Ectodermal cell (in vitro differentiated cells): ENCODE data around the gene BAK1.

Source experiments
- H3K27ac ChIP-seq: 2 replicates; pipeline ENCODE4 v1.7.0; 2013; ENCODE audit warnings: mild to moderate bottlenecking, low read depth, low read length; ENCODE audit not compliant: insufficient read depth, poor library complexity, severe bottlenecking
- H3K27me3 ChIP-seq: 2 replicates; pipeline ENCODE4 v1.7.0; 2013; ENCODE audit warnings: mild to moderate bottlenecking, low read length; ENCODE audit not compliant: insufficient read depth, control insufficient read depth, poor library complexity, severe bottlenecking
- H3K36me3 ChIP-seq: one replicate; pipeline ENCODE4 v1.7.0; 2013; ENCODE audit warnings: low read length; ENCODE audit not compliant: control insufficient read depth, insufficient read depth
- H3K4me1 ChIP-seq: one replicate; pipeline ENCODE4 v1.7.0; 2013; ENCODE audit warnings: low read length; ENCODE audit not compliant: control insufficient read depth, insufficient read depth
- H3K4me3 ChIP-seq: 2 replicates; pipeline ENCODE4 v1.7.0; 2013; ENCODE audit warnings: low read depth, low read length, control low read depth; ENCODE audit not compliant: insufficient read depth
- H3K9me3 ChIP-seq: 2 replicates; pipeline ENCODE4 v1.7.0; 2013; ENCODE audit warnings: mild to moderate bottlenecking, low read length, moderate library complexity; ENCODE audit not compliant: control insufficient read depth
- whole genome bisulfite sequencing, 2 experiments: methylation state at CpG; one replicate each; pipeline ENCODE4 v1.1.7; 2013; ENCODE audit warnings: missing lambda C conversion rate in 2 of 2; 5-methylcytosine and 5-hydroxymethylcytosine counted together

The BAK1 gene

GRCh38 chr6:33620158-33620855 lies 40.2 kb upstream of the BAK1 start:
- Histone ChIP-seq H3K27ac (no peak overlapping the region), H3K36me3 (no peaks in the 10 kb centered on the region), H3K4me1 (peaks cover 21% of the 10 kb centered on the region), H3K4me3 (peak overlapping the region; percentile 42), H3K27me3 (peaks cover 46% of the 10 kb centered on the region), H3K9me3 (no peaks in the 10 kb centered on the region)
- WGBS, 2 experiments = 0% methylated on average over 28 to 29 of the region's 29 CpGs

GRCh38 chr6:33619166-33619840 lies 39.2 kb upstream of the BAK1 start:
- Histone ChIP-seq H3K4me3 (no peak overlapping the region), H3K27ac (no peak overlapping the region), H3K36me3 (no peaks in the 10 kb centered on the region), H3K9me3 (no peaks in the 10 kb centered on the region), H3K27me3 (peaks cover 46% of the 10 kb centered on the region), H3K4me1 (peaks cover 21% of the 10 kb centered on the region)
- WGBS, 2 experiments = 61 to 64% methylated on average over 5 of the region's 5 CpGs

GRCh38 chr6:33616913-33617312 lies 36.8 kb upstream of the BAK1 start:
- no peaks in the 10 kb centered on the region for H3K9me3 ChIP-seq
- 95 to 100% methylated on average over 3 of the region's 4 CpGs for WGBS, 2 experiments
- H3K27ac ChIP-seq = no peak overlapping the region
- no peaks in the 10 kb centered on the region for H3K36me3 ChIP-seq
- H3K4me1 ChIP-seq = peaks cover 16% of the 10 kb centered on the region
- peaks cover 35% of the 10 kb centered on the region for H3K27me3 ChIP-seq
- H3K4me3 ChIP-seq = no peak overlapping the region

- H3K9me3 ChIP-seq = no peaks in the 10 kb centered on the region
- no peaks in the 10 kb centered on the region for H3K36me3 ChIP-seq
- peaks cover 27% of the 10 kb centered on the region for H3K27me3 ChIP-seq
- H3K27ac ChIP-seq = no peak overlapping the region
- no peak overlapping the region for H3K4me3 ChIP-seq
- WGBS, 2 experiments = 84 to 93% methylated on average over 2 of the region's 2 CpGs
- H3K4me1 ChIP-seq = peaks cover 16% of the 10 kb centered on the region
Measured at GRCh38 chr6:33616113-33616512, 36.0 kb upstream of the BAK1 start.

DNA sequence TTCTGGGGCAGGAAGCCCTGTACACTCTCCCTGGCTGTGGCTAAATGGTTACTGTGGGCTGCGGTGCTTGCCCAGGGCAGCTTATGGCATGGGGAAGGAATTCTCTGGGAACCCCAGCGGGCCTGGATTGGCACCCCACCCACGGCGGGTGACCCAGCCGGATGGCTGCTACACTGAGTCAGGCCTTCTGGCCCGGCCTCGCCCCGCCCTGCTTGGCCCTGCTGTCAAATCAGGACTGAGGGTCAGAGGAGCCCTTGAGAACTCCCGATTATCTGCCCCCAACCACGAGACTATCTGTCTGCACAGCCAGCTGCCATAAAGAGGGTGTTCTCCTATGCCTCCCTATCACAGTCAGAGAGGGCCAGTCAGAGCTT lies 33.7 kb upstream of the BAK1 start:
- H3K36me3 ChIP-seq = no peaks in the 10 kb centered on the region
- no peak overlapping the region for H3K4me3 ChIP-seq
- H3K4me1 ChIP-seq = peaks cover 28% of the 10 kb centered on the region
- WGBS, 2 experiments = 88 to 91% methylated on average over 10 of the region's 10 CpGs
- H3K27ac ChIP-seq = no peak overlapping the region
- peaks cover 3% of the 10 kb centered on the region for H3K27me3 ChIP-seq
- H3K9me3 ChIP-seq = no peaks in the 10 kb centered on the region

- Histone ChIP-seq H3K27ac (no peak overlapping the region), H3K4me1 (peaks cover 28% of the 10 kb centered on the region), H3K27me3 (no peaks in the 10 kb centered on the region), H3K4me3 (no peak overlapping the region), H3K36me3 (no peaks in the 10 kb centered on the region), H3K9me3 (no peaks in the 10 kb centered on the region)
- WGBS, 2 experiments = 85% methylated on average over 8 of the region's 8 CpGs
Measured at GRCh38 chr6:33613146-33613794, 33.2 kb upstream of the BAK1 start.

DNA sequence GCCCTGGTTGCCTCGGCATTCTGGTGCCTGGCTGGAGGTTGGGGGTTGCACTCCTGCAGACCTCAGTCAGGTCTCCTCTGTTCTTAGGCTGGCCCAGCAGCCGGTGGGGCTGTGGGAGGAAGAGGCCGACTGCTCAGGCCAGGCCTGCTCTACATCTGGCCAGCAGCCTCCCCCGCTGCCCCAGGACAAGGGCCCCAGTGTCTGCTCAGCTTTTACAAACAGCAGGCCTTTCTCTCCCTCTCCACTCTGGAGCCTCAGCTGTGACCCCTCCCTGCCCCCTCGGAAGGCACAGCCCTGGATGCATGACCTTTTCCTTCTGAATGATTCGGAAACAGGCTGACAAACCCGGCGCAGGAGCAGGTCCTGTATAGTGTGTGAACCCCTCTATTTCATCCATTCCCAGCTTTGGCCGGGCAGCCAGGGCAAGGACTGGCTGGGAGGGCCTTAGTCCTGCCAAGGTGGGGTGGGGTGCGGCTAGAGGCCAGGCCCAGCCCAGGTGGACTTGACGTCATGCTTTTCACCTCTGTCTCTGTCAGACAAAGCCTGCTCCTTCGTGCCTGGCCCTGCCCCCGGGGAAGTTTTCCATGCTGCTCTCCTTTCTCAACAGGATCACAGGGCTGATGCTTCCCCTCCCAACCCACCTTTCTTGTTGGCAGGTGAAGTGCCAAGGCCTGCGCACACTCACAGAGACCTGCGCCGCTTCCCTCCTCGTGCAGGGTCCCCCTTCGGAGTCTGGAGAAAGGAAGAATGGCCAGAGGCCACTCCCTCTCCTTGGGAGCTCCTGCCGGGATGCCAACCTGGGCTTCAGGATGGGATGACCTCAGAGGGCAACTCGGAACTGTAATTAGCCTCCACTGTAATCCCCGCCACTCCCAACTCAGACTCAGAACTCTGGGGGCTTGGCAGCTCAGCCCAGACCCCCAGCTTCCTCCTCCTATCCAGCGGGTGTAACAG lies 31.0 kb upstream of the BAK1 start:
- no peaks in the 10 kb centered on the region for H3K9me3 ChIP-seq
- peak overlapping the region; percentile 71 for H3K27ac ChIP-seq
- H3K36me3 ChIP-seq = no peaks in the 10 kb centered on the region
- peaks cover 38% of the 10 kb centered on the region for H3K4me1 ChIP-seq
- no peak overlapping the region for H3K4me3 ChIP-seq
- 47 to 55% methylated on average over 22 of the region's 22 CpGs for WGBS, 2 experiments
- peaks cover 4% of the 10 kb centered on the region for H3K27me3 ChIP-seq

DNA sequence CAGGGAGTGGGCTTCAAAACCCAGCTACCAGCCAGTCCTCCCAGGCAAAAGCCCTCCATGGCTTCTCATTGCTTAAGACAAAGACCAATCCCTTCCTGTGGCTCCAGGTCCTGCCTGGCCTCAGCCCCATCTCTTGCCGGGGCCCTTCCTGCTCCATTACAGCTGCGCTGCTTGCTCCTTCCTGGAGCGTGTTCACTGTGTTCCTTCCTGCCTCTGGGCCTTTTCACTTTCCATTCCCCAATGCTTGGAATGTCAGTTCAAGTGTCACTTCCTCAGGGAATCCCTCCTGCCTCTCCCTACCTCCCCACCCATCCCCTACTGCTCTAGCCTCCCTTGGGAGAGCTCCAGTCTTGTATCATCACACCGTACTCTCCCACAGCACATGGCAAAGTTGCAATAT lies 30.0 kb upstream of the BAK1 start:
- Histone ChIP-seq H3K27ac (no peak overlapping the region), H3K9me3 (no peaks in the 10 kb centered on the region), H3K4me1 (peaks cover 38% of the 10 kb centered on the region)

GRCh38 chr6:33609528-33609927 lies 29.5 kb upstream of the BAK1 start:
- 78 to 84% methylated on average over 6 of the region's 6 CpGs for whole genome bisulfite sequencing, 2 experiments
- Histone ChIP-seq H3K27me3 (peaks cover 4% of the 10 kb centered on the region), H3K4me3 (no peak overlapping the region), H3K4me1 (peaks cover 38% of the 10 kb centered on the region), H3K9me3 (no peaks in the 10 kb centered on the region), H3K27ac (no peak overlapping the region), H3K36me3 (no peaks in the 10 kb centered on the region)

More for the DNA sequence above, 30.0 kb upstream of the BAK1 start:
- Histone ChIP-seq H3K27me3 (peaks cover 4% of the 10 kb centered on the region), H3K36me3 (no peaks in the 10 kb centered on the region), H3K4me3 (no peak overlapping the region)
- 73 to 84% methylated on average over 4 of the region's 4 CpGs for WGBS, 2 experiments
